SHP77 treated with DMSO at 0.1 percent for 48 hours (cell line): ENCODE measurements around the gene TPGS1.
"Not testable (repeated sequence)": the region's sequence is repeated elsewhere in the genome, so short reads cannot be mapped to it uniquely, and the experiment has no call there.

ENCODE experiments used
- DNase-seq: peaks from one replicate; lab custom pipeline; 2025; lab: John Stamatoyannopoulos, UW

TPGS1 gene

DNA sequence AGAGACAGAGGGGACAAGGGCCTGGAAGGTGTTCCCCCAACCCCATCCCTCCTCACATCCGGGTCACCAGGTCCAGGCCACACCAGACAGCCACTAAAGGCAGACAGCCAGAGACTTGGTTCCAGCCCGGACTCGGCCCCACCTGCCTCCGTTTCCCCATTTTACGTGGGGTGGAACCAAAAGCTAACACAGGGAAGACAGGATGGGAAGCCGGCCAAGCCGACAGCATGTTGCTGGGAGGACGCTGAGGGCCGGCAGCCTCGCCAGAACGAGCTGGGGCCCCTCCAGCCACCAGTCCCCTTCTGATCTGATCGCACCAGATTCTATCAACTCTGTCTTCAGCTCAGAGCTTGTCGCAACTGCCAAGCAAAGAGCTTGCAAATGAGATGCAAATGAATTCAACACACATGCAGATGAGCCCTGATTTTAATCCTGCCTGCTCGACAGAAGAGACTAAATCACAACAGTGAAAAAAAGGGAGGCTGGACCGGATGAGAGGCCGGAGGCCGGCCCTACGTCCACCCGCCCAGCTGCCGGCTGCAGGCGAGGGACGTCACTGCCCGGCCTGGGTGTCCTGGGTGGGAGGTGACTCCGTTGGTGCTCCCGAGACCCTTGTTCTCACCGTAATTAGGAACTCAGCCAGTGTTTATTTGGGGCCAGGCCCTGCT, 28.9 kb upstream of the TPGS1 start:
- no peak for DNase-seq

DNA sequence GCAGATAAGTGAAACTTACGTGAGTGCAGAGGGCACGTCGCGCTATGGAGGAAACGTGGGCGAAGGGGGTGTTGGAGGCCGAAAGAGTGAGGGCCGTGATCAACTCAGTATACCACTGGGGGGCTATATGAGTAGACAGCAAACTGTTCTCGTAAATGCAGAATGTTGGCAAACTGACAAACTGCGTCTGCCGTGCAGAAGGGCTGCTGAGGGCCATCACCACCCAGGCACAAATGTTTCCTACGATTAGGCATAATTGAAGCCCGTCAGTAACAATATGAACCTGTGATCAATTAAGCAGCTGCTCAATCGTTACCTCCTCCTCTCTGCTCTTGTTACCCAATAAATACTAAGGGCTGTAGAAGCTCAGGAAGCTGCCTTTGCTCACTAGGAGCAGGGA, 28.3 kb upstream of the TPGS1 start:
- no peak for DNase-seq

DNA sequence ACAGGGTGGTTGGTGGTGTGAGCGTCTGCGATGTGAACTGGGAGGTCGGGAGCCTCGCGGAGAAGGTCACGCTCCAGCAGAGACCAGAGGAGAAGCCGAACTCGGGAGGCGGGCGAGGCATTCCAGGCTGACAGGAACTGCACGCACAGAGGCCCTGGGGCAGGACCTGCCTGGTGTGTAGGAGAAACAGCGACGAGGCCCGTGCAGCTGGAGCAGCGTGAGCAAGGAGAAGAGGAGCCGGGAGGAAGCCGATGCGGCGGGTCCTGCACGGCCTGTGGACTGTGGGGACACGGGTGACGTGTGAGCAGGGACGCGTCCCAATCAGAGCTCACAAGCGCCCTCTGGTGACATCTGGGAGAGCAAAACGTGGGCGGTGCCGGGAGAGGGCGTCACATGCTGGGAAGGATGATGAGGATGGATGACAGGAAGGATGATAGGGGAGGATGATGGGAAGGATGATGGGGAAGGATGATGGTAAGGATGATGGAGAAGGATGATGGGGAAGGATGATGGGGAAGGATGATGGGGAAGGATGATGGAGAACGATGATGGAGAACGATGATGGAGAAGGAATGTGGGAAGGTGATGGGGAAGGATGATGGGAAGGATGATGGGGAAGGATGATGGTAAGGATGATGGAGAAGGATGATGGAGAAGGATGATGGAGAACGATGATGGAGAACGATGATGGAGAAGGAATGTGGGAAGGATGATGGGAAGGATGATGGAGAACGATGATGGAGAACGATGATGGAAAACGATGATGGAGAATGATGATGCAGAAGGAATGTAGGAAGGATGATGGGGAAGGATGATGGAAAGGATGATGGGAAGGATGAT, 27.1 kb upstream of the TPGS1 start:
- DNase-seq = no peak

DNA sequence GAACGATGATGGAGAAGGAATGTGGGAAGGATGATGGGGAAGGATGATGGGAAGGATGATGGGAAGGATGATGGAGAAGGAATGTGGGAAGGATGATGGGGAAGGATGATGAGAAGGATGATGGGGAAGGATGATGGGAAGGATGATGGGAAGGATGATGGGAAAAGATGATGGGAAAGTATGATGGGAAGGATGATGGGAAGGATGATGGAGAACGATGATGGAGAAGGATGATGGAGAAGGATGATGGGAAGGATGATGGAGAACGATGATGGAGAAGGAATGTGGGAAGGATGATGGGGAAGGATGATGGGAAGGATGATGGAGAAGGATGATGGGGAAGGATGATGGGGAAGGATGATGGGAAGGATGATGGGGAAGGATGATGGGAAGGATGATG, 26.2 kb upstream of the TPGS1 start:
- not testable (repeated sequence) for DNase-seq

DNA sequence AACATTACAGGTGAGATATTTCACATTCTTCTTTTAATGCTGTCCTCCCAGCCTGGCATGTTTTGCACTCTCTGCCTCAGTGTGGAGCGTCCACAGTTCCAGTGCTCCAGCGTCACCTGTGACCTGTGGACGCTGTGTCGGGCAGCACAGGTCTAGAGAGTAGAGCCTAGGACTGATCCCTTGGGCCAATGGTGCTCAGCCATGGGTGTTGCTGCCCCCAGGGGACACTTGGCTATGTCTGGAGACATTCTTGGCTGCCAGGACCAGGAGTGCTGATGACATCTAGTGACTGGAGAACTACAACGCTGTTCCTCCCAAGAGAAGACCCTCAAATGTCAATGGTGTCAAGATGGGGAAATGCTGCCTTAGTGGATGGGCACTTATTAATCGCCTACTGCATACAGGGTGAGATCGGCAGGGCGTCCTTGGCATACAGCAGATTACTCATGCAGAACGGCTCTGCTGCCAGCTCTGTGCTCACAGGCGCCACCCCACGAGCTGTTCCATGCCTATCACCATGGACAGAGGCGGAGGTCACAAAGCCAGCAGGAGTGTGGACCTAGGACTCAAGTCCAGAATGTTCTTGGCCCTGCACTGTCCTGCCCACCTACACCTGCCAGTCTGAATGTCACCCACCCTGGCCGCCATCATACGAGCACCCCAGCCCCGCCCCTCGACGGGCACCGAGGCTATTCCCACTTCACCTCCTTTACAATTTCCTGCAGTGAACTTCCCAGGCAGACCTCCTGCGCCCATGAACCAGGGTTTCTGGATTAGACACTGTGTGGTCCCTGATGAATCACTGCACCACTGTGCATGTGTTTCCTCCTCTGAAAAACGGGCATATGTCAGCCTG, 24.9 kb upstream of the TPGS1 start:
- no peak for DNase-seq

DNA sequence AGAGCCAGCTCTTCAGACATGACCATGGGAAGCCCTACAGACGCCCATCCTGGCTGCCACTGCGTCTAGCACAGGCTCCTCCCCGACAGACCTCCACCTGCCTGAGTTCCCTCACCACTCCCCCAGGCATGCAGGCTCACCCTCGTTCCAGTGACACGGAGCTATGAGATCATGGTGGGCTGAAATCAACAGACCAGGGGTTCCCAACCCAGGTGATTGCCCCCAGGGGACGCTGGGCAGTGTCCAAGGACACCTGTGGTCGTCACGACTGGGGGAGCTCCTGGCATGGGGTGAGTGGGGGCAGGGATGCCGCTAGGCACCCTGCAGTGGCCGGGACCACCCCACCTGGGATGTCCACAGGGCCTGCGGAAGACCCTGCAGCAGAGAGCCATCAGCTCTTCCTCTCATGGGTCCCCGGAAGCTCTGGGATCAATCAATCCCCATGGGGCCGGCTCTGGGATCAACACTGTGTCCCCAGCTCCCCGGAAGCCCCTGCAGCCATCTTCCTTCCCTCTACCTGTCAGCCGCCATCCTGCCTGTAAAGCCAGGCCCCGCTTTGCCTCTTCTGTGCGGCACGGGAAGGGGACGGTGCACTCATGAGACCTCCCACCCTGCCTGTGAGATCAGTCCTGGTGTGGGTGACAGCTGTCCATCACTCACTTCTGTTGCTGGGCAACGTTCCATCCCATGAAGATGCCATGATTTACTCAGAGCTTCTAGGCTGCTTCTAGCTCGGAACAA, 23.8 kb upstream of the TPGS1 start:
- no peak for DNase-seq

DNA sequence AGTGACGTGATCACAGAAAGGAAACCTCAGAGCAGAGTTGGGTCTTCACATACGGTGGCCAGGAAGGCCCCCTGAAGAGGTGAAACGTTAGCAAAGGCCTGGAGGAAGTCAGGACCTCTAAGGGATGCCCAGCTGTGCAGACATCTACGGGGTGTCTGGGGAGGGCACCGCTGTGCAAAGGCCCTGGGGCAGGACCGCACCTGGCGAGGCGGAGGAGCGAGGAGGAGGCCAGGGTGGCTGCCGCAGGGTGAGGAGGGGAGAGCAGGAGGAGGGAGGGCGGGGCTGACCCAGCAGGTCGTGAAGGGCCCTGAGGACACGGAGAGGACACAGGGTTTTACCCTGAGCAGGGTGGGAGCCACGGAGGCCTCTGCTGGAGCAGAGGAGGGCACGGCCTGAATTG, 22.8 kb upstream of the TPGS1 start:
- no peak for DNase-seq

DNA sequence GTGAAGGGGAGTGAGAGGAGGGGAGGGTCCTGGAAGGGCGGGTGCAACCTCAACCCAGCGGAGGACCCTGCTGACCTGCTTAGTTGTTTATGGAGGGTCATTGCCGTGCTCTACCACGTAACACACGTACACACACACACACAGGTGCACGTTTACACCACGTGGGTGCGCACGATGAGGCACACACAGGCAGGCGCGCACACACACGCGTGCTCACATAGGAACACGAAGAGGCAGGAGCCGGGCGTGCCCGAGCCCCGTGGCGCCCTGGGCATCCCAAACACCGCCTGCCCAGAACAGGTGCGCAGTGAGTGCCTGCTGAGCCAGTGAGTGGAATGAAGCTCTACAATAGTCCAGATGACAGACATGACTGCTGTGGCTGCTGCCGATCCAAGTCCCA, 22.2 kb upstream of the TPGS1 start:
- no peak for DNase-seq

DNA sequence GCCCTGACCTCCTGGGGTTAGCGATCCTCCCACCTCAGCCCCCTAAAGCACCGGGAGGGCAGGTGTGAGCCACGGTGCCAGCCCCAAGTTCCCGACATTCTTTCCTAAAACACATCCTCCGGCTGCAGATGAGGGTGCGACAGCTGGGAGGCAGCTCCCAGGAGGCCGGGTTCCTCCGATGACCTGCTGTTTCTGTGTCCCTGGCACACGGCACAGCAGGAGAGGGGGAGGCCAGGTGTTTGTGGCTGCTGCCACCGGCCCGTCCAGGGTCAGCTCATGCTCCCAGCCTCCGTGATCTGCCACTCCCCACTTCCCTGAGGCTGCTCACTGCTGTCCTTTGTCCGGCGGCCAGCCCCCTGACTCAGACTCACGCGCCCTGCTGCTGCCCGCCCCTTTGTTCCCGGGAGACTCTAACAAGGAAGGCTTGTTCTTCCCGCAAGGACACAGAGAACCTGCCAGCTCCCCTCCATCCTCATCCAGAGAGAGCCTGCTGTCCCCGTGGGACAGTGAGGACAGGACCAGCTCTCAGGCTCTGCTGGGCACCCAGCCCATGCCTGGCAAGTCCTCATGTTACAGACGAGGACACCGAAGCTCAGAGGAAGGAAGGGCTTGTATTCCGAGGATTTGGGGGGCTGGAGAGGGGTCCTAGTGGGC, 21.6 kb upstream of the TPGS1 start:
- DNase-seq = no peak

DNA sequence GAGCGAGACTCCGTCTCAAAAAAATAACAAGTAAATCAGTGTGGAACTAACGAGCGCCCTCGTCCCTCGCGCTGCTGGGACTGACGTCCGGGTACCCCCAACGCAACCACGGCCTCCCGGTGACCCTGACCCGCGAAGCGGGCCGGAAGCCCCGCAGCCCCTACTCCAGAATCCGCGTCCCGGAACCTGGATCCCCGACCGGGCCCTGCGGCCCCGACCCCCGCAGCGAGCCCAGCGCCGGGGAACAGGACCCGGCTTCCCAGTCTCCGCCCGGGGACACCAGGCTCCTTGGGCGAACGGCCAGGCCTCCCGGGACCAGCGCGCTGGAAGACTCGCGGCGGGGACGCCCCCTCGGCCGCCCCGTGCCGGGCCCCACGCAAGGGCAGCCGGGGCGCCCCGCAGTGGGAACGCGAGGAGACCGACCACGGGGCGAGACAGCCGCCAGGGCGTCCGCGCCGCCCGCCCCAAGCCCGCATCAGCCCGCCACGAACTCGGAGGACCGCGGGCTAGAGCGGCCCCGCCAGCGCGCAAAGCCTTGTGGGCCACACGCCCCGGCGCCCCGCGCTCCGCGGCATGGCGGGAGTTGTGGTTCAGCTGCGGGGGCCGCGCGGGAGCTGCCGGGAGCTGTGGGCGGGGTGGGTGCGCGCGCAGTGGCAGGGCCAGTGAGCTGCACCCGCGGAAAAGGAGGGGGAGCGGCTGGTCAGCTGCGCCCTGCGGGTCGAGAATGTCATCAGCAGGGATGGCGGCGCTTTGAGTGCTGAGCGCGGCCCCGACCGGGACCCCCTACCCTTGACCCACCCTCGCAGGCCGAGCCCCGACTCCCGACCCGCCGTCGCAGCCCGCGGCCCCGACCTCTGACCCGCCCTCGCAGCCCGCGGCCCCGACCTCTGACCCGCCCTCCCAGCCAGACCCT, 18.5 kb upstream of the TPGS1 start:
- peak; percentile 75 for DNase-seq

DNA sequence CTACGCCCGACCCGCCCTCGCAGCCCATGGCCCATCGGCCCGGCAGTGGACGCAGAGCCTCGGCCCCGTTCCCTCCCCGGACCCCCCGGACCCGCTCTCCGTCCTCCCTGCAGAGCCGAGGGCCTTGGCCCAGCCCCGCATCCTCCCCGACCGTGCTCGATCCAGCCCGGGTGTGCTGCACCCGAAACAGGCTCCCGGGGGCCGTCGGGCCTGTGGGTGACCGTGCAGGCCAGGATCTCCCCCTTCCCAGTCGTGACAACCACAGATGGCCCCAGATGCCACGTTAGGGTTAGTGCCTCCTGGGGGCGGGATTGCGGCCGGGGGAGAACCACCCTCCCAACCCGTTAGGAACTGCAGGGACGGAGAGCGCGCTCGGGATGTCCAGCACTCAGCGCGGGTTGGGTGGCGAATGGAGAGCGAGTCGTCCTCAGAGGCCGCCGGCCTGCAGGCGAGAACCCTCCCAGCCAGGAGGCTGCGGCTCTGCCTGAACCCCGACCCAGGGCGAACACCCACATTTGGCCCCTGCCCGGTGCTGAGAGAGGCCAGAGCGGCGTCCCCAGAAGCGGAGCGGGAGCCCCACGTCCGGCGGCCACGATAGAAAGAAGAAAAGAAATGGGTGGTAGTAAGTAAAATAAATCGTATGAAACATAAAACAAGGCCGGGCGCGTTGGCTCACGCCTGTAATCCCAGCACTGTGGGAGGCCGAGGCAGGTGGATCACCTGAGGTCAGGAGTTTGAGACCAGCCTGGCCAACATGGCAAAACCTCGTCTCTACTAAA, 17.7 kb upstream of the TPGS1 start:
- no peak for DNase-seq

DNA sequence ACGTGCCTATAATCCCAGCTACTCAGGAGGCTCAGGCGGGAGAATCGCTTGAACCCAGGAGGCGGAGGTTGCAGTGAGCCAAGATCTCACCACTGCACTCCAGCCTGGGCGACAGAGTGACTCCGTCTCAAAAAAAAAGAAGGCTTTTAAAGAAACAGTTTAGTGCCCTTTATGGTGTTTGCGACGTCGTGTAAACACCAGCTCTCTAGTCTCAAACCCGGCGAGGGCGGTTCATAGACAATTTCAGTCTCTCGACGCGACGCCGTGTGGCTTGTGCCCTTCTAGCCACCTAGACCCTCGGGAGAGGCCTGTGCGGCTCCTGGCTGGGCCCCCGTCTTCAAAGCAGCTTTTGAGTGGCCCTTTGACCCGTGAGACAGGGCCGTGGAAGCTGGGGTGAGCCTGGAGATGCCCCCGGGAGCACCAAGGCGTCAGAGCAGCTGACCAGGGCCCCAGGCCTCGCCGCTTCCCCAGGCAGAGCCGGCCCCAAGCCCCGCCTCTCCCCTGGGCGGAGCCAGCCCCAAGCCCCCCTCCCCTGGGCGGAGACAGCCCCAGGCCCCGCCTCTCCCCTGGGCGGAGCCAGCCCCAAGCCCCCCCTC, 16.1 kb upstream of the TPGS1 start:
- DNase-seq = no peak

DNA sequence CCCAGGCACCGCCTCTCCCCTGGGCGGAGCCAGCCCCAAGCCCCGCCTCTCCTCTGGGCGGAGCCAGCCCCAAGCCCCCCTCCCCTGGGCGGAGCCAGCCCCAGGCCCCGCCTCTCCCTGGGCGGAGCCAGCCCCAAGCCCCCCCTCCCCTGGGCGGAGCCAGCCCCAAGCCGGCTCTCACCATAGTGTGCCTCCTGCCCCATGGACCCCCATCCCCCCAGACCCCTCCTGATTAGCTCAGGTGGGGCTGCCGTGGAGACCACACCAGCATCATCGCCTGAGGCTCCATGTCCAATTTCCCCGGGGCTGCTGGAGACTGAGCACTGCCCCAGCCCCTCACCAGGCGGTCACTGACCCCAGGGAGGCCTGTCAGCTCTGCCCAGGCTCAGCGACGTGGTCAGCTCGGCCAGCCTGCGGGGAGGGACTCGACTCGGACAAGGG, 15.2 kb upstream of the TPGS1 start:
- DNase-seq = no peak

DNA sequence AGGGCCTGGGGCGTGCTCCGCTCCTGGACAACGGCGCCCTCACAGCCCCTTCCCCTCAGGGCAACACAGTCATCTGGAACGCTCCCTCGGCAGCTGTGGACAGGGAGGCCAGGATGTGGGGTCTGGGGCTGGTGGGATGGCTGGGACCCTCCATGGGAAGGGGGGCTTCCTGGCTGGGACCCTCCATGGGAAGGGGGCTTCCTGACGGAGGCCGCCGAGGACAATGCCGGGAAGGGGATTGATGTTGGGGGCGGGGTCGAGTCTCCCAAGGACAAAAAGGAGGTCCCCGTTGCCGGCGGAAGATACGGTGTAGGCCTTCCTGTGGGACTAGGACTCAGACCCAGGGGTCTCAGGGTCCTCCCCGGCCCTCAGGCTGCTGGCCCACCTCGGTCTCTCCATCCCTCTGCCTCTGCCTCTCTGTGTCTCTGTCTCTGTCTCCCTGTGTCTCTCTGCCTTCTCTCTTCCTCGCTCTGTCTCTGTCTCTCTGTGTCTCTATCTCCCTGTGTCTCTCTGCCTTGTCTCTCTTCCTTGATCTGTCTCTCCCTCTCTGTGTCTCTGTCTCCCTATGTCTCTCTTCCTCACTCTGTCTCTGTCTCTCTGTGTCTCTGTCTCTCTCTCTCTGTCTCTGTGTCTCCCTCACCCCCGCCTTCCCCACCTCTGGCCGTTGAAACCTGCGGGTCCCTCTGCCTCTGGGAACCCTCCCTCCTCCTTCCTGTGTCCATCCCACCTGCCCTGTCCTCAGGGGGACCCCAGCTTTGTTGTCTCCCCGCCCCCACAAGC, 13.7 kb upstream of the TPGS1 start:
- DNase-seq = no peak

DNA sequence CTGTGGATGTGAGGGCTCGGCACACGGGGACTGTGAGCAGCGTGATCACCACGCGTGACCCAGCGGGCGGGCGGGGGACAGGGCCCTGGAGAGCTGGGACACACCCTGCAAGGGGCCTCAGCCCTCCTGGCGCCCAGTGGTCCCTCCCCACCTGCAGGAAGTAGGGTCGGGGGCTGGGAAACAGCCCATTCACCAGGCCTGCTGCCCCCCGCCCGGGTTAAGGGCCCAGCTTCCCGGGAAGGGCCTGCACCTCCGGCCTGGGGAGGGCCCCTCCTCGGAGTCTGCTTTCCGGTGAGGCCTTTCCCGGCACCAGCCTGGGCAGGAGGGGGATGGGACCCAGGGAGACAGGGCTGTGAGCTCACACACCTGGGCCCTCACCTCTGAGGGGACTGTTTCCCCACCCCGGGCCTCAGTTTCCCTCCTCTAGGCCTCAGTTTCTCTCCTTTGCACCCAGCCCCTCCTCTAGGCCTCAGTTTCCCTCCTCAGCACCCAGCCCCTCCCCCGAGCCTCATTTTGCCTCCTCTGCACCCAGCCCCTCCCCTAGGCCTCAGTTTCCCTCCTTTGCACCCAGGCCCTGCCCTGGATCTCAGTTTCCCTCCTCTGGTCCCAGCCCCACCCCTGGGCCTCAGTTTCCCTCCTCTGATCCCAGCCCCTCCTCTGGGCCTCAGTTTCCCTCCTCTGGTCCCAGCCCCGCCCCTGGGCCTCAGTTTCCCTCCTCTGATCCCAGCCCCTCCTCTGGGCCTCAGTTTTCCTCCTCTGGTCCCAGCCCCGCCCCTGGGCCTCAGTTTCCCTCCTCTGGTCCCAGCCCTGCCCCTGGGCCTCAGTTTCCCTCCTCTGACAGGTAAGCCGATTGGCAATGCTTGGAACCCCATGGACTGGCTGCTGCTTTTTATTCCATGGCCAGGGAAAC, 12.9 kb upstream of the TPGS1 start:
- no peak for DNase-seq

DNA sequence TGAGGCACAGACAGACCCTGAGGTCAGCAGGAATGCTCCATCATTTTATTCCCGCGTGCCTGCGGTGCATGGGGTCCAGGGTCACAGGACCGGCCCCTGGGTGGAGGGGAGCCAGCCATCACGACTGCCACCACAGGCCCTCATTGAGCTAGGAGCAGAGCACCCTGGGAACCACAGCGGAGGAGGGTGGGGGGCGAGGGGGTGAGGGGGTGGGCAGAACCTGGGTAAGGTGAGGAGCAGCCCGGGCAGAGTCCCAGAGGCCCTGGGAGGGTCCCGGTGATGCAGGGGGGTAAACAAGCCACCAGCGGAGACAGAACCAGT, 12.3 kb upstream of the TPGS1 start:
- no peak for DNase-seq

DNA sequence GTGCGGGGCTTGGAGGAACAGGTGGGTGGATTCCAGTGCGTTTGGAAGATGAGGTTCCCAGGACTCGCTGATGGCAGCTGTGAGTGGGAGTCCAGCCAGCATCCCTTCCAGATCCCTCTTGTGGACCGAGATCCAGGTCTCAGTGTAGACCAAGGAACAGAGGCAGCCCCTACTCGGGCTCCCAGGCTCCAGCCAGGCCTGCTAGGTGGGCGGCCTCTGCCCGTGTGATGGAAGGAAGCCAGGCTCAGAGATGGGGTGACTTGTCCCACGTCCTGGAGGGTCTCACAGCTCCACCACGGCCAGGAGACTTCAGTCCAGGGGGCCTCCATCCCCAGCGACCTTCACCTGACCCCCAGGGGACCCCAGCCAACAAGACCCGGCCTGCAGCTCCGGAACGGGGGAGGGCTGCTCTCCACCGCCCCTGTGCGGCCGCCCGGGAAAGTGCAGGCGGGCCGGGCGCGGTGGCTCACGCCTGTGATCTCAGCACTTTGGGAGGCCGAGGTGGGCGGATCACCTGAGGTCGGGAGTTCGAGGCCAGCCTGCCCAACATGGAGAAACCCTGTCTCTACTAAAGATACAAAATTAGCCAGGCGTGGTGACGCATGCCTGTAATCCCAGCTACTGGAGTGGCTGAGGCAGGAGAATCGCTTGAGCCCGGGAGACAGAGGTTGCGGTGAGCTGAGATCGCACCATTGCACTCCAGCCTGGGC, 11.7 kb upstream of the TPGS1 start:
- no peak for DNase-seq
